Naive thymus-derived CD4-positive, alpha-beta T cell (primary cell): Measurements from ENCODE around the gene CPNE8. TPM values are rescaled to one million over a fixed set of nuclear protein-coding genes. Genes with fewer than 3 reads are reported as not detected.

Experiments
- ATAC-seq: fragments of 150-1000 bp; cut with Tn5 transposase; 2 replicates; pipeline ENCODE4 v1.10.0; 2021; ENCODE audit warnings: mild to moderate bottlenecking, moderate library complexity
- CTCF ChIA-PET: fragments of 350-600 bp; sonication (Branson Sonifier 250); formaldehyde crosslinking; loops from one replicate; lab custom pipeline; 2021; ENCODE audit warnings: antibody characterized with exemption; lab: Charles Lee
- POLR2A ChIA-PET: fragments of 350-600 bp; sonication (Branson Sonifier 250); formaldehyde crosslinking; loops from one replicate; lab custom pipeline; 2021; ENCODE audit warnings: antibody characterized with exemption, inconsistent platforms; lab: Charles Lee
- DNase-seq, 9 donors: peaks; one replicate each; pipeline versions ENCODE4 v3.0.0 to v3.0.0-alpha.2; 2020 to 2022; ENCODE audit warnings: mixed read lengths in 1 of 9
- H3K27ac ChIP-seq: one replicate; pipeline ENCODE4 v1.7.0; 2013; ENCODE audit warnings: mild to moderate bottlenecking, low read depth, low read length, moderate library complexity
- H3K27me3 ChIP-seq, 2 donors: one replicate each; pipeline ENCODE4 v1.7.0; 2013; ENCODE audit warnings: low read length in 2 of 2, mild to moderate bottlenecking in 2 of 2, moderate library complexity in 2 of 2; ENCODE audit not compliant: control insufficient read depth in 2 of 2, insufficient read depth in 2 of 2
- H3K36me3 ChIP-seq, 3 experiments: 1 replicate in 2 of 3; 2 replicates in 1 of 3; pipeline ENCODE4 v1.7.0; 2013; ENCODE audit warnings: low read length in 3 of 3, mild to moderate bottlenecking in 3 of 3, moderate library complexity in 1 of 3; ENCODE audit not compliant: insufficient read depth in 3 of 3, control insufficient read depth in 2 of 3
- H3K4me1 ChIP-seq, 2 donors: one replicate each; pipeline ENCODE4 v1.7.0; 2013; ENCODE audit warnings: low read length in 2 of 2, mild to moderate bottlenecking in 2 of 2, moderate library complexity in 1 of 2; ENCODE audit not compliant: control insufficient read depth in 2 of 2, insufficient read depth in 2 of 2
- H3K4me3 ChIP-seq: 2 replicates; pipeline ENCODE4 v1.7.0; 2013; ENCODE audit warnings: mild to moderate bottlenecking, low read length
- H3K9me3 ChIP-seq, 3 experiments: 1 replicate in 2 of 3; 2 replicates in 1 of 3; pipeline ENCODE4 v1.7.0; 2013; ENCODE audit warnings: low read length in 3 of 3; ENCODE audit not compliant: control insufficient read depth in 2 of 3
- H3K27ac Mint-ChIP-seq, 9 donors: one replicate each; pipeline ENCODE4 v1.8.0; 2020 to 2022; ENCODE audit warnings: mixed read lengths in 9 of 9, mild to moderate bottlenecking in 8 of 9, moderate library complexity in 5 of 9, inconsistent platforms in 2 of 9
- H3K27me3 Mint-ChIP-seq, 5 donors: one replicate each; pipeline ENCODE4 v1.8.0; 2021 to 2022; ENCODE audit warnings: mixed read lengths in 5 of 5, mild to moderate bottlenecking in 1 of 5
- H3K36me3 Mint-ChIP-seq, 5 donors: one replicate each; pipeline ENCODE4 v1.8.0; 2020 to 2022; ENCODE audit warnings: mixed read lengths in 5 of 5, mild to moderate bottlenecking in 3 of 5, inconsistent platforms in 1 of 5
- H3K4me1 Mint-ChIP-seq, 7 donors: one replicate each; pipeline ENCODE4 v1.8.0; 2020 to 2022; ENCODE audit warnings: mixed read lengths in 7 of 7, mild to moderate bottlenecking in 3 of 7, inconsistent platforms in 1 of 7
- H3K4me3 Mint-ChIP-seq, 10 donors: one replicate each; pipeline ENCODE4 v1.8.0; 2020 to 2022; ENCODE audit warnings: mild to moderate bottlenecking in 10 of 10, mixed read lengths in 10 of 10, moderate library complexity in 6 of 10, inconsistent platforms in 2 of 10
- H3K9me3 Mint-ChIP-seq, 11 donors: one replicate each; pipeline ENCODE4 v1.8.0; 2020 to 2022; ENCODE audit warnings: mixed read lengths in 11 of 11, mild to moderate bottlenecking in 4 of 11, inconsistent platforms in 1 of 11, moderate library complexity in 1 of 11
- intact Hi-C, 2 donors: fragments of 100-400 bp; cut with micrococcal nuclease; formaldehyde crosslinking; loops; one replicate each; pipeline ENCODE4 v1.15.1; 2023
- polyA plus RNA-seq, 2 donors: library from polyadenylated mRNA; unstranded; fragments of 300-500 nt; fragmentation: Illumina TruSeq; gene quantifications; one replicate each; pipeline ENCODE4 v1.2.3, GENCODE V29; 2021
- total RNA-seq, 6 experiments: library from RNA in 5 of 6; stranded (reverse) in 5 of 6; gene quantifications; 1 replicate in 5 of 6; 2 replicates in 1 of 6; pipeline ENCODE4 v1.2.3 and lab custom pipeline; 2021 to 2026

The CPNE8 gene
- total and polyA plus RNA-seq, 7 experiments from 2014 or later = 0.77 to 8.8 (median 2.8) TPM

DNA sequence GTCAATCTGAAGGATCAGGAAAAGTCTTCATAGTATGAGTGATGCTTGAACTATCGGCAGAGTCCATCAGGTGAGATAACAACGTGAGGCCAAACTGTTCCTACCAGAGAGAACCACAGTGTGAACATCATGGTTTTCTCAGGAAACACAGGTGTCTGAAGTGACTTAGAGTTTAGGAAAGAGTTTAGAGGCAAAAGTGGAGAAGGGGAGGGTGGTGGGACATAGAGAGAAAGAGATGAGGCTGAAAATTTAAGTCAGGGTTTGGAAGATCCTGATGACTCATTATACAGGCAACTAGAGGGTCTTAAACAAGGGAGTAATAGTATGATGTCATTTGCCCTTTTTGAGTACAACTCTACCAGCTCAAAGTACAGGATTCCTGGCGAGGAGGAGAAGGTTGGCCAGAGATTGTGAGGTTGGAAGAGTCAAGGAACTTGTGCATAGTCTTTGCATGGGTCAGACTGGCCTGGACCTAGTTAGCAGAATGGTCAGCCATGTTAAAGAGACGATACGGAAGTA is 16.0 kb downstream of the CPNE8 start:
- Histone ChIP-seq H3K9me3 (no peaks in the 10 kb centered on the region), H3K27ac (no peak overlapping the region), H3K4me1 (no peaks in the 10 kb centered on the region), H3K27me3 (no peaks in the 10 kb centered on the region), H3K36me3 (no peaks in the 10 kb centered on the region), H3K4me3 (no peak overlapping the region)
- DNase-seq (no peak), ATAC-seq (no peak)
- Mint-ChIP-seq H3K4me3 (no peak overlapping the region), H3K27me3 (no peaks in the 10 kb centered on the region), H3K36me3 (no peaks in the 10 kb centered on the region), H3K4me1 (peaks cover 0 to 3% (median 0%) of the 10 kb centered on the region in 7 donors), H3K9me3 (peaks cover 0 to 2% (median 0%) of the 10 kb centered on the region in 11 donors), H3K27ac (no peak overlapping the region)
- intact Hi-C loops = no loop called here
- CTCF ChIA-PET = no interaction called here
- POLR2A ChIA-PET = no interaction called here

GRCh38 chr12:38887770-38888169 is 17.6 kb downstream of the CPNE8 start:
- Mint-ChIP-seq H3K9me3 (peaks cover 0 to 2% (median 0%) of the 10 kb centered on the region in 11 donors), H3K27ac (no peak overlapping the region), H3K27me3 (no peaks in the 10 kb centered on the region), H3K4me3 (no peak overlapping the region), H3K36me3 (no peaks in the 10 kb centered on the region), H3K4me1 (peaks cover 0 to 3% (median 0%) of the 10 kb centered on the region in 7 donors)
- intact Hi-C loops = no loop called here
- H3K27me3 ChIP-seq = no peaks in the 10 kb centered on the region
- no peak for DNase-seq
- H3K36me3 ChIP-seq = no peaks in the 10 kb centered on the region
- CTCF ChIA-PET = no interaction called here
- no peak overlapping the region for H3K4me3 ChIP-seq
- no peak for ATAC-seq
- H3K4me1 ChIP-seq = no peaks in the 10 kb centered on the region
- H3K9me3 ChIP-seq = no peaks in the 10 kb centered on the region
- POLR2A ChIA-PET = no interaction called here
- H3K27ac ChIP-seq = no peak overlapping the region

DNA sequence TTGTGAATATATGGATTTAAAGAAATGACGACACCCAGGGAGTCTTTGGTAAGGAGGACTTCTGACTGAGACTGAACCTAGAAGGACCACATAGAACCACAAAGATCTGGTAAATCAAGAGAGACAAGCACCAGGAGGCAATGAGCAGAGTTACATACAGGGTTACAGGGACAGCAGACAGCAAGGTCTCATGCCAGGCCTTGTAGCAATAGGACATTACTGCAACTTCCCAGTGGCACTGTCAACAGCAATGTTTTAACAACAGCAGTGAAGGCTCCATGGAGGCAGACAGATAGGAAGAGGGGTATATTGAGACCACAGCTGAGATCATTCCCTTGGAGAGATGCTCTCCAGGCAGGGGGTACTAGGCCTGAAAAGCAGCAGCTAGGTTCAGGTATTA is 18.5 kb downstream of the CPNE8 start:
- intact Hi-C loops = no loop called here
- Histone ChIP-seq H3K9me3 (no peaks in the 10 kb centered on the region), H3K36me3 (no peaks in the 10 kb centered on the region), H3K27ac (no peak overlapping the region), H3K4me1 (no peaks in the 10 kb centered on the region), H3K4me3 (no peak overlapping the region), H3K27me3 (no peaks in the 10 kb centered on the region)
- ATAC-seq (no peak), DNase-seq (no peak)
- Mint-ChIP-seq H3K27me3 (no peaks in the 10 kb centered on the region), H3K36me3 (no peaks in the 10 kb centered on the region), H3K27ac (no peak overlapping the region), H3K4me3 (no peak overlapping the region), H3K4me1 (peaks cover 0 to 3% (median 0%) of the 10 kb centered on the region in 7 donors), H3K9me3 (peaks cover 0 to 3% (median 0%) of the 10 kb centered on the region in 11 donors)
- ChIA-PET POLR2A (no interaction called here), CTCF (no interaction called here)

DNA sequence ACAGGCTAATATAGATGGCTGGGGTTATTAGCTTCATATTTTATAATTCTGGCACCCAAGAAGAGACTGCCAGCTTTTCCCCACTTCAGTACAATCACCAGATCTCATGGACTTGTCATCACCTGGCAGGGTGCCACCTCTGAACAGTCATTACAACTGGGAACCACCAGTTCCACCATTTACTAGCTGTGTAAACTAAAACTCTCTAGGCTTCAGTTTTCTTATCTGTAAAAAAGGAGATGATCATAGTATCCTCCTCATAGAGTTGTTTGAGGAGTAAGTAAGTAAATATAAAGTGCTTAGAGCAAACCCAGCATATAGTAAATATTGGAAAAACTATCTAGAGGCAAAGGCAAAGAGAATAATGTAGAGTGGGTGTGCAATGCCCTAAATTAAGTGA is 19.3 kb downstream of the CPNE8 start:
- Histone ChIP-seq H3K4me3 (no peak overlapping the region), H3K27me3 (no peaks in the 10 kb centered on the region), H3K4me1 (no peaks in the 10 kb centered on the region), H3K27ac (no peak overlapping the region), H3K36me3 (no peaks in the 10 kb centered on the region), H3K9me3 (no peaks in the 10 kb centered on the region)
- H3K27me3 Mint-ChIP-seq = no peaks in the 10 kb centered on the region
- DNase-seq (no peak), ATAC-seq (no peak)
- ChIA-PET CTCF (no interaction called here), POLR2A (no interaction called here)
- intact Hi-C loops = no loop called here
- peaks cover 0 to 3% (median 0%) of the 10 kb centered on the region in 7 donors for H3K4me1 Mint-ChIP-seq
- peaks cover 0 to 3% (median 0%) of the 10 kb centered on the region in 11 donors for H3K9me3 Mint-ChIP-seq
- no peaks in the 10 kb centered on the region for H3K36me3 Mint-ChIP-seq
- H3K27ac Mint-ChIP-seq = no peak overlapping the region
- H3K4me3 Mint-ChIP-seq = no peak overlapping the region

DNA sequence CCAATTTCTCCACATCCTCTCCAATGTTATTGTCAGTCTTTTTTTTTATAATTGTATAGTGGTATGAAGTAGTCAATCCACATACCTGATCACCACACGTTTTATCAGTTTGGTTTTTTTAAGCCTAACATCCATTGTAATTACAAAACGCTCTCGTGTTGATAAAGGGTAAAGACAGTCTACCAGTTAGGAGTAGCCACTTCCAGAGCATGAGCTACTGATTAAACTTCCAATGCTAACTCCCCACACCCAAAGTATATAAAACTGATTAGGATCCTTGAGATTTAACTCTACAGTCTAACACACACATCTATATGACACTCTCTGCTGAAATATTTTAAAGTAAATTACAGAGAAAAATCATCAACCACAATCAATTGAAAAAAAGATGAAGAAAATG is 20.7 kb downstream of the CPNE8 start:
- H3K4me1 ChIP-seq = no peaks in the 10 kb centered on the region
- Mint-ChIP-seq H3K27me3 (no peaks in the 10 kb centered on the region), H3K4me3 (no peak overlapping the region), H3K27ac (no peak overlapping the region), H3K9me3 (peaks cover 0 to 3% (median 0%) of the 10 kb centered on the region in 11 donors), H3K36me3 (no peaks in the 10 kb centered on the region), H3K4me1 (peaks cover 0 to 3% (median 0%) of the 10 kb centered on the region in 7 donors)
- ChIA-PET POLR2A (no interaction called here), CTCF (no interaction called here)
- H3K27me3 ChIP-seq = no peaks in the 10 kb centered on the region
- no peaks in the 10 kb centered on the region for H3K36me3 ChIP-seq
- H3K9me3 ChIP-seq = no peaks in the 10 kb centered on the region
- H3K4me3 ChIP-seq = no peak overlapping the region
- no peak for DNase-seq
- intact Hi-C loops = no loop called here
- no peak for ATAC-seq
- no peak overlapping the region for H3K27ac ChIP-seq

DNA sequence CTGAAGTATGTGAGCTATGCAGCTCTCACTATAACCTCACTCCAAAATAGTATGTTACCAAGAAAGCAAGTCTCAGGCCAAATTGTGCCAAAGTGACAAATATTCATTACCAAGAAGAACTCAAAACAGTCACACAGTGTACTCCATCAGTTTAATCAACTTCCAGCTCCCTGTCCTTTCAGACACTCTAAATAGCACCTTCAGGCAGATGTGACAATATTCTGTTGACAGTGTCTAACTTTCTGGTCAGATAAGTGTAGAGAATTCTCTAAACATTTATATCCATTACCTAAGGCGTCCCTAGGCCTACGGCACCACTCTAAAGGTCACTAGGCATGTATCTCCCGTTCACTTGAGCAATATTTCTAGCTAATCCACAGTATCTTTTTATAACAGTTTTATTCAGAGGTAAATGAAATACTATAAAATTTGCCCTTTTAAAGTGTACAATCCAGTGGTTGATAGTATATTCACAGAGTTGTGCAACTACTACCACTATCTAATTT is 21.7 kb downstream of the CPNE8 start:
- no peak for DNase-seq
- Mint-ChIP-seq H3K9me3 (peaks cover 0 to 3% (median 0%) of the 10 kb centered on the region in 11 donors), H3K27me3 (no peaks in the 10 kb centered on the region), H3K36me3 (no peaks in the 10 kb centered on the region), H3K4me1 (no peaks in the 10 kb centered on the region), H3K4me3 (no peak overlapping the region), H3K27ac (no peak overlapping the region)
- Histone ChIP-seq H3K4me1 (no peaks in the 10 kb centered on the region), H3K9me3 (no peaks in the 10 kb centered on the region), H3K27ac (no peak overlapping the region), H3K36me3 (no peaks in the 10 kb centered on the region), H3K27me3 (no peaks in the 10 kb centered on the region), H3K4me3 (no peak overlapping the region)
- intact Hi-C loops = no loop called here
- POLR2A ChIA-PET = no interaction called here
- CTCF ChIA-PET = no interaction called here
- ATAC-seq = no peak

GRCh38 chr12:38880288-38880687 is 25.1 kb downstream of the CPNE8 start:
- Histone ChIP-seq H3K36me3 (no peaks in the 10 kb centered on the region), H3K4me3 (no peak overlapping the region), H3K27ac (no peak overlapping the region), H3K9me3 (no peaks in the 10 kb centered on the region), H3K27me3 (no peaks in the 10 kb centered on the region), H3K4me1 (no peaks in the 10 kb centered on the region)
- Mint-ChIP-seq H3K9me3 (peaks cover 0 to 3% (median 0%) of the 10 kb centered on the region in 11 donors), H3K27me3 (no peaks in the 10 kb centered on the region), H3K4me3 (no peak overlapping the region), H3K27ac (no peak overlapping the region), H3K36me3 (peaks cover 0 to 4% (median 0%) of the 10 kb centered on the region in 5 donors), H3K4me1 (peaks cover 0 to 4% (median 0%) of the 10 kb centered on the region in 7 donors)
- no peak for ATAC-seq
- DNase-seq = no peak
- ChIA-PET CTCF (no interaction called here), POLR2A (no interaction called here)
- intact Hi-C loops = no loop called here
